Cardiac muscle cell (in vitro differentiated cells and primary cell): Measurements from ENCODE around the gene IGSF9. TPM values are rescaled to one million over a fixed set of nuclear protein-coding genes. Genes with fewer than 3 reads are reported as not detected.

Experiments used
- DNase-seq, 2 donors: peaks; one replicate each; pipeline versions ENCODE4 v3.0.0 to v3.0.0-alpha.2; 2010 to 2017; ENCODE audit warnings: low read depth in 1 of 2, low spot score in 1 of 2
- H3K27ac ChIP-seq: fragments of 200-600 bp; sonication (generic); 2 replicates; pipeline ENCODE4 v1.5.1; 2016
- H3K27me3 ChIP-seq: fragments of 200-600 bp; sonication (generic); 2 replicates; pipeline ENCODE4 v1.6.0; 2016; ENCODE audit warnings: control low read depth
- H3K36me3 ChIP-seq: fragments of 200-600 bp; sonication (generic); 2 replicates; pipeline ENCODE4 v1.5.1; 2016; ENCODE audit warnings: control low read depth
- H3K4me1 ChIP-seq: fragments of 200-600 bp; sonication (generic); 2 replicates; pipeline ENCODE4 v1.8.1; 2017; ENCODE audit warnings: low read depth, mild to moderate bottlenecking, mixed run types
- H3K4me3 ChIP-seq: fragments of 200-600 bp; sonication (generic); 2 replicates; pipeline ENCODE4 v1.5.1; 2016; ENCODE audit warnings: mild to moderate bottlenecking
- H3K9me3 ChIP-seq: fragments of 200-600 bp; sonication (generic); 2 replicates; pipeline ENCODE4 v1.5.1; 2017; ENCODE audit warnings: low read depth, mild to moderate bottlenecking, control low read depth
- polyA plus RNA-seq: library from polyadenylated mRNA; unstranded; fragments of >200 nt; fragmentation: Nextera tagmentation; extraction: Ambion mirVana; gene quantifications from 2 replicates; pipeline ENCODE4 v1.2.1, GENCODE V29; 2016
- total RNA-seq: library from RNA; depleted of rRNA; stranded (reverse); fragments of >200 nt; gene quantifications from 2 replicates; pipeline ENCODE4 v1.2.3, GENCODE V29; 2016
- TF ChIP-seq, protein P1 (sequence below): IDR thresholded peaks from 2 replicates; pipeline ENCODE4 v1.5.1; 2012; ENCODE audit warnings: low read depth, mild to moderate bottlenecking, low read length

IGSF9 gene
- total and polyA plus RNA-seq, 2 experiments from 2014 or later = 1.7 to 2.3 TPM

DNA sequence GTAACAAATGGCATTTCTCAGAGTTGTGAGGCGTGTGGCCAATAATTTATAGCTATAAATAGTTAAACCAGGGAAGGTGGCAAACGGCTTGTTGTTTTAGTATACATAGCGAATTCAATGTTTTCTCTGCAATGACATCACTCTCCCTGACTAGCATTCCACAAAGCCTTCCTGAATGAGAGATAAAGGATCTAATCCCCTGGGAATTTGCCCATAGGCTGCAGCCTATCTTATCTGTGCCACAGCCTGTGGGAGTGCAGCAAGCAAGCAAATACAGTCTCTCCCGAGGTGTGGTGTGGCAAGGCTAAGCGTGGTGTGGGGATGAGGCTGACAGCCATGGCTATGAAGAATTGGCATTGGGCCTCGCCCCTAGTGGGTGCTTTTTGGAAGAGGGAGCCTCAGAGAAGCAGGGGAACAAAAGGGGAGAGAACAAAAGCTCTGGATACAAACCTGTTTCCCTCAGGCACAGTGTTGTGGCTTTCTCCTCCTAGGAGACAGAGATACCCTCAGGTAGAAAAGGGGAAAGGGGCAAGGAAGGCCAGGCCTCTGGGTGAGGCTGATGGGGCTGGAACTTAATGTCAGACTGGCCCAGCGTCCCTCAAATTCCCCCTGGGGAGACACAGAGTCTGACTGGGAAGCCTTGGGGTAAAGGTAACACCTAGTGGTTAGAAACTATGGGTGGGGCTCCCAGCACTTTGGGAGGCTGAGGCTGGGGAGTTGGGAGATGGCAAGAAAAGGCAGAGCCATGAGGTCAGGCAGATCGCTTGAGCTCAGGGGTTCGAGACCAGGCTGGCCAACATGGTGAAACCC, 29.0 kb downstream of the IGSF9 start:
- Histone ChIP-seq H3K4me3 (no peak overlapping the region), H3K36me3 (no peaks in the 10 kb centered on the region), H3K27ac (no peak overlapping the region), H3K9me3 (no peaks in the 10 kb centered on the region), H3K27me3 (no peaks in the 10 kb centered on the region), H3K4me1 (no peaks in the 10 kb centered on the region)
- peak in 1 of 2 donors; percentile 95 for DNase-seq
- TF ChIP-seq, protein P1, sequence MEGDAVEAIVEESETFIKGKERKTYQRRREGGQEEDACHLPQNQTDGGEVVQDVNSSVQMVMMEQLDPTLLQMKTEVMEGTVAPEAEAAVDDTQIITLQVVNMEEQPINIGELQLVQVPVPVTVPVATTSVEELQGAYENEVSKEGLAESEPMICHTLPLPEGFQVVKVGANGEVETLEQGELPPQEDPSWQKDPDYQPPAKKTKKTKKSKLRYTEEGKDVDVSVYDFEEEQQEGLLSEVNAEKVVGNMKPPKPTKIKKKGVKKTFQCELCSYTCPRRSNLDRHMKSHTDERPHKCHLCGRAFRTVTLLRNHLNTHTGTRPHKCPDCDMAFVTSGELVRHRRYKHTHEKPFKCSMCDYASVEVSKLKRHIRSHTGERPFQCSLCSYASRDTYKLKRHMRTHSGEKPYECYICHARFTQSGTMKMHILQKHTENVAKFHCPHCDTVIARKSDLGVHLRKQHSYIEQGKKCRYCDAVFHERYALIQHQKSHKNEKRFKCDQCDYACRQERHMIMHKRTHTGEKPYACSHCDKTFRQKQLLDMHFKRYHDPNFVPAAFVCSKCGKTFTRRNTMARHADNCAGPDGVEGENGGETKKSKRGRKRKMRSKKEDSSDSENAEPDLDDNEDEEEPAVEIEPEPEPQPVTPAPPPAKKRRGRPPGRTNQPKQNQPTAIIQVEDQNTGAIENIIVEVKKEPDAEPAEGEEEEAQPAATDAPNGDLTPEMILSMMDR = no peak

DNA sequence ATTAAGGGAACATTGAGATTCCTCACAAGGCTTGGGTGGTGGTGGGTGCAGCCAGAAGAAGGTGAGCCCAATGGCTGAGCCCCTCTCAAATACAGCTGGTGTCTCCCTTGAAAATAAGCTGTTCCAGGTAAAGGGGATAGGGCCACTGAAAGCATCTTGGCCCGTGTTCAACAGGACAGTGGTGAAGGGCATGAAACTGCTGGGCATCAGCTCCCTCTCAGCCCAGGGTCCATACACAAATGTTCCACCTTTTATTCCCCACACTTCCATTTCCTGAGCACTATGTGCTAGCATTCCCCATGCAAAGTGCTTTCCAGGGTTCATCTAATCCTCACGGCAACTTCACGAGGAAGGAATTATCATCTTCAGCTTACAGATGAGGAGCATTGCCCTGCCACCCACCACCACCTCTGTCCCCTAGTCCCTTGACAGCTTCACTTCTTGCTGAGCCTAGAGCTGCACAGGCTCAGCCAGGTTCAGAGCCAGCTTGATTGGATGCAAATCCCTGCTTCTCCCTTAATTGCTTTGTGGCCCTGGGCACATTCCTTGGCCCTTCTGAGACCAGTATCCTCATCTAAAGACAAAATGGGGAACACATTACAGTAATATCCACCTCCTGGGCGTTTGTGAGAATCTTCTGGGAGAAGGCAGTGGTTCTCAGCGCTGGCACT, 29.7 kb downstream of the IGSF9 start:
- no peak overlapping the region for H3K27ac ChIP-seq
- no peaks in the 10 kb centered on the region for H3K9me3 ChIP-seq
- no peak overlapping the region for H3K4me3 ChIP-seq

DNA sequence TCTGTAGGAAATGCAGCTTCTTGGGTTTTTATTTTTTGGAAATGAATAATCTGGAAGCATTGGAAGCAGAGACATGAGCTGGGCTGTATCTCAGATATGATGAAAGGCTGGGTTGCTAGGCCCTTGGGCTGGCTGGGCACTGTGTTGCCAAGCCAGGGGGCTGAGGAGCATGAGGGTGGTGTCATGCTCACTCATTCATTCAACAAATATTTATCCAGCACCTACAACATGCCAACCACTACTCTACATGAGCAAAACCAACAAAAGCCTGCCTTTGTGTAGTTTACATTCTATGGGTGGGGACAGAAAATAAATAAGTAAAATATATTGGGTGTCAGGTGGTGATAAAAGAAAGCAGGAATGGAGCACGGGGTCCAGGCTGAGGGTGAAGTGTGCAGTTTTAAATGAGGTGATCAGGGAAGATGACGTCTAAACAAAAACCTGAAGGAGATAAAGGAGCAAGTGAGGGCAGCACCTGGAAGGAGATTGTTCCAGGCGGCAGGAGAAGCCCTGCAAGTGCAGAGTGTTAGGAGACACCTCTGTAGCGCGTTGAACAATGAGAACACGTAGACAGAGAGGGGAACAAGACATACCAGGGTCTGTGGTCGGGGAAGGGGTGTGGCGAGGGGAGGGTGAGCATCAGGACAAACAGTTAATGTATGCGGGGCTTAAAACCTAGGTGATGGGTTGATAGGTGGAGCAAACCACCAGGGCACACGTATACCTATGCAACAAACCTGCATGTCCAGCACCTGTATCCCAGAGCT, 31.0 kb downstream of the IGSF9 start:
- H3K27me3 ChIP-seq = no peaks in the 10 kb centered on the region
- TF ChIP-seq, protein P1 = no peak
- H3K36me3 ChIP-seq = no peaks in the 10 kb centered on the region
- DNase-seq = no peak
- H3K4me3 ChIP-seq = no peak overlapping the region
- H3K27ac ChIP-seq = no peak overlapping the region
- H3K9me3 ChIP-seq = no peaks in the 10 kb centered on the region
- no peaks in the 10 kb centered on the region for H3K4me1 ChIP-seq

More for the DNA sequence above, 29.7 kb downstream of the IGSF9 start:
- Histone ChIP-seq H3K36me3 (no peaks in the 10 kb centered on the region), H3K4me1 (no peaks in the 10 kb centered on the region), H3K27me3 (no peaks in the 10 kb centered on the region)
- TF ChIP-seq, protein P1 = no peak
- DNase-seq = no peak

DNA sequence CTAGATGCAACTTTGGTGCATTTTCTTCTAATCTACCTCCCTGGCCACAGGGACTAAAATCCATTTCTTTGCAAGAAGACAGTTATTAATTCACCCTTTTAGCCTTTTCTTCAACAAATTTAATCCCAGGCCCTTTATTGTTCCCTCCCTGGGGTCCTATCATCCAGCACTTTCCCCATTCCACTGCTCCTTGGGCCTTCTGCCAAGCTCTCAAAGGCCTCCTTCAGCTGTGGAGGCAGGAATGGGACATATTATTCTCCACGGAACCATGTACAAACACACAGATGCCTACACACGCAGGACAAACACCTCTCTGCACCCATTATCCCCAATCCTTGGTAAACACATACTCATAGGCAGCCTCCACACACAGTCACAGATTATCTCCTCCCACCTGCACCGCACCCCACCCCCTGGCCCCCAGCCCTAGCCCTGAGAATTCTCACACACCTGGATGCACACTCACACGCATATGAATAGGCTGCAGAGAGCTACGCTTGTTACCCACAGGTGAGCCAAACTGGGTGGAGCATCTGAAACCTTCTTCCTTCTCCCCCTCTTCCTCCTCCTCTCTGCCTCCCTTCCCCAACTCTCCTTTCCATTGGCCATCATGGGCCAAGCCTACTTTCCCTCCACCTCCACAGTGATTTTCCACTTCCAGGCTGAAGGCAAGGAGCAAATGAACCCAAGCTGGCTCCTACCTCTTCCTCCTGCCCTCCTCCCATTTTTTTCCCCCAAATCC, 31.8 kb downstream of the IGSF9 start:
- peak in 1 of 2 donors; percentile 20 for DNase-seq

More for the DNA sequence above, 31.8 kb downstream of the IGSF9 start:
- H3K4me3 ChIP-seq = no peak overlapping the region
- H3K27ac ChIP-seq = no peak overlapping the region
- no peaks in the 10 kb centered on the region for H3K36me3 ChIP-seq
- no peaks in the 10 kb centered on the region for H3K4me1 ChIP-seq
- TF ChIP-seq, protein P1 = no peak
- no peaks in the 10 kb centered on the region for H3K27me3 ChIP-seq
- no peaks in the 10 kb centered on the region for H3K9me3 ChIP-seq
